ENCODE results near the gene CUX1.
"Not testable (repeated sequence)": the region's sequence is repeated elsewhere in the genome, so short reads cannot be mapped to it uniquely, and the experiment has no call there.

Gene CUX1

DNA sequence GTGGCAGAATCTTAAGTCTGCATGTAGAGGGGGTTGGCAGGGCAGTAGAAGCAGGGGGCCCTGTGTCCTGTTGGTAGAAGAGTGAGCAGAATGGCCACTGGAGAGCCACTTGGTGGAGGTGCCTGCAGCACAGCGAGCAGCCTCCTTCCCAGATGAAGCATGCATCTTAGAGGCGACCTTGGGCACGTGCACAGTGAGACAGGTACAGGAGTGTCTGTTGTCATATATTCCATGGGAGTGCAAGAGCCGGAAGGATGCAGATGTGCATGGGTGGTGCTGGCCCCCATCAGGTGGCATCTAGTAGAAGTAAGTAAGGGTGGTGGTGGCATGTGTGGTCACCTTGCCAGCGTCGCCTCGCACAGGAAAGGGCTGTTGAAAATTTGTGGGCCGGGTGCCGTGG is 53.9 kb downstream of the CUX1 start:
- H3K9me3 ChIP-seq (ENCODE audit: control insufficient read depth, insufficient read depth, low read length) = no peaks in the 10 kb centered on the region
- peaks cover 43% of the 10 kb centered on the region for H3K4me1 ChIP-seq (ENCODE audit: insufficient read depth, low read length)
- H3K36me3 ChIP-seq (ENCODE audit: insufficient read depth, low read length) = no peaks in the 10 kb centered on the region
- no peak overlapping the region for H3K9ac ChIP-seq (ENCODE audit: low read depth, low read length)

- peaks cover 49% of the 10 kb centered on the region for H3K4me1 ChIP-seq (ENCODE audit: insufficient read depth, low read length)
- H3K9me3 ChIP-seq (ENCODE audit: control insufficient read depth, insufficient read depth, low read length) = no peaks in the 10 kb centered on the region
- no peak overlapping the region for H3K9ac ChIP-seq (ENCODE audit: low read depth, low read length)
- H3K36me3 ChIP-seq (ENCODE audit: insufficient read depth, low read length) = no peaks in the 10 kb centered on the region
Measured at GRCh38 chr7:101874028-101874427, 56.6 kb downstream of the CUX1 start.

DNA sequence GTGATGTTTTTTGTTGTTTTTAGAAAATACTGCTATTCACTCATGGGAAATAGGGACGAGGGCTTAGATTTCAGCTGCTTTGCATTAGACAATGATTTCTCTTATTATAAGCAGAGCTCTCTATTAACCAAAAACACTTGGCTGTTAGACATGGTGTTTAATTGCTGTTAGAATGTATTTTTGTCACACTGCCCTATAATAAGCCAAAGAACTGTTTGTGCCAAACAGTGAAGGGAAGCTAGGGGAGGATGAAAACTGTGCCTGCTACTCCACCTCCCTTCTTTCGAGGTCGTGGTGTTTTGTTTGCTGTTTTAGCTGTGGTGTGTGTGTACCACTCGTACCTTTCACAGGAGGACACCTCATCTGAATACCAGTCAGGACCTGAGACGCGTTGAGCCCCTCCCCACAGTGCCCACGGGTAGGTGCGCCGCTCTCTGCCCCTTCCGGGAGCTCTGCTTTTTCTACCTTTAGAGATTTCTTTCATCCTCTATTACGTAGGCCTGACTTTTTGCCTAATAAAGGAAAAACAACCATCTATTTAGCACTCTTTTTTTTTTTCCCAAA is 57.9 kb downstream of the CUX1 start:
- Histone ChIP-seq H3K9me3 (ENCODE audit: control insufficient read depth, insufficient read depth, low read length) (no peaks in the 10 kb centered on the region), H3K4me1 (ENCODE audit: insufficient read depth, low read length) (peaks cover 42% of the 10 kb centered on the region), H3K36me3 (ENCODE audit: insufficient read depth, low read length) (no peaks in the 10 kb centered on the region), H3K9ac (ENCODE audit: low read depth, low read length) (no peak overlapping the region)

- no peaks in the 10 kb centered on the region for H3K36me3 ChIP-seq (ENCODE audit: insufficient read depth, low read length)
- no peaks in the 10 kb centered on the region for H3K9me3 ChIP-seq (ENCODE audit: control insufficient read depth, insufficient read depth, low read length)
- no peak overlapping the region for H3K9ac ChIP-seq (ENCODE audit: low read depth, low read length)
- peaks cover 48% of the 10 kb centered on the region for H3K4me1 ChIP-seq (ENCODE audit: insufficient read depth, low read length)
Measured at GRCh38 chr7:101877882-101878591, 60.6 kb downstream of the CUX1 start.

DNA sequence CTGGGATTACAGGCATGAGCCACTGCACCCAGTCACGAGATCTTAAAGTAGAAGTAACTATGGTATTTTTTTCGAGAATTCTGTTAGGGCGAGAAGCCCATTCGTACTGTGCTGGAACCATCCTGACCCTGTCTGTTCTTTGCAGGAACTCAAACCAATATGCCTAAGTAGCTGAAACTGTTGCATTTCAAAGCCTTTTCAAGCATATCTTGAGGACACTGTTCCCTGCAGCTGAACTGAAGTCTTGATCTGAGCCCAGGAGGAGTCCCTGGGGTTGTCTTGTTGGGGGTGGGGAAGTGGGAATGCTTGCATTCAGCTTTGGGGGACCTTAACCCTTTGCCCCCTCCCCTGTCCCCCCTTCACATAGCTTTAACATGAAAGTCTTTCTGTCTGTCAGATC is 61.5 kb downstream of the CUX1 start:
- Histone ChIP-seq H3K4me1 (ENCODE audit: insufficient read depth, low read length) (peaks cover 50% of the 10 kb centered on the region), H3K9ac (ENCODE audit: low read depth, low read length) (no peak overlapping the region), H3K9me3 (ENCODE audit: control insufficient read depth, insufficient read depth, low read length) (no peaks in the 10 kb centered on the region), H3K36me3 (ENCODE audit: insufficient read depth, low read length) (no peaks in the 10 kb centered on the region)

DNA sequence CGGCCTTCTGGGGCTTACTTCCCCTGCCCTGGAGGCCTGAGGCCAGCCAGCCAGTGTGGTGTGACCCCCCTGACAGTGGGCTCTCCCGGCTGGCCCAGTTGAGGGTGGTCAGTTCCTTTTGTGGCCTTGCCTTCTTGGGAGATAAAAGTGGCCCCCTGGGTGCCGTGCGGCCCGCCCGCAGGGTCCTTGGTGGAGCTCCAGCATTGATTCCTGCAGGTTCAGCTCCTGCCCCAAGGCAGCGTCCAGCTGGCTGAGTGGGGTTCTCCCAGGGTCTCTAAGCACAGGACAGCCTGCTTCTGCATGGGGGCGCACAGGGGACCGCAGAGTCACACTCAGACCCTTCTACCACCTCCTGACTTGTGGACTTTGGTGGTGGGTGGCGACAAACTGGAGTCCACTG is 62.1 kb downstream of the CUX1 start:
- Histone ChIP-seq H3K4me1 (ENCODE audit: insufficient read depth, low read length) (peaks cover 50% of the 10 kb centered on the region), H3K9ac (ENCODE audit: low read depth, low read length) (no peak overlapping the region), H3K9me3 (ENCODE audit: control insufficient read depth, insufficient read depth, low read length) (no peaks in the 10 kb centered on the region), H3K36me3 (ENCODE audit: insufficient read depth, low read length) (no peaks in the 10 kb centered on the region)

DNA sequence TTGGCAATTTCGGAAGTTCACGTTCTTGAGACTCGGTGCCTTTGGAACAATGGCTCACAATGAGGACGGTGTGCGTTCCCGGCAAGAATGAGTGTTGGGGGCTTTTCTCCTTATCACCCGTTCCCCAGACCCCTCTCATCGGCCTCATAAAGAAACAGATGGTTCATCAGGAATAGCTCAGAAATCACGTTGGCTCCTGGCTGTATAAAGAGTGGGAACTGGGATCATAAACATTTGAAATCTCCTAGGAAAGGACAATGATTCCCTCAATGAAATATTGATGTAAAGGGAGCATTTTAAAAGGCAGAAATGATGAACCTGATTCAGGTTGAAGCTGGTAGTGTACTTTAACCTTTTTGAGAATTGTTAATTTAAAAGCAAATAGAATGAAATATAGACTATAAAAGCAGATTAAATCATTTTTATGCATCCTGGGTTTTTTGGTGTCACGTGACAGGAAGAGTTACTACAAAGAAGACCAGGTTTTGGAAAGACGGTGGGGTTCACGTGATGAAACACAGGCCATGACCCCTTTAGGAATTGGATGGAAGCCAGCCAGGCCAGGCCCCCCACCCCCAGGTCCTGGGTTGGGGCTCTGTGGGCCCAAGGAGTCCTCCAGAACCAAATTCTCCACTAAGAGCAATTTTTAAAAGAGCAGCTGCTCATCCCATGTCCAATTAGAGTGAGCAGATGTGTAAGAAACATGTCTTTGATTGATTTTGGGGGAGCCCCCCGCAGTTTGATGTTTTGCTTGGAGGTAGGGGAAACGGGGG is 63.0 kb downstream of the CUX1 start:
- Histone ChIP-seq H3K4me1 (ENCODE audit: insufficient read depth, low read length) (peaks cover 41% of the 10 kb centered on the region), H3K9ac (ENCODE audit: low read depth, low read length) (no peak overlapping the region), H3K9me3 (ENCODE audit: control insufficient read depth, insufficient read depth, low read length) (no peaks in the 10 kb centered on the region), H3K36me3 (ENCODE audit: insufficient read depth, low read length) (no peaks in the 10 kb centered on the region)

DNA sequence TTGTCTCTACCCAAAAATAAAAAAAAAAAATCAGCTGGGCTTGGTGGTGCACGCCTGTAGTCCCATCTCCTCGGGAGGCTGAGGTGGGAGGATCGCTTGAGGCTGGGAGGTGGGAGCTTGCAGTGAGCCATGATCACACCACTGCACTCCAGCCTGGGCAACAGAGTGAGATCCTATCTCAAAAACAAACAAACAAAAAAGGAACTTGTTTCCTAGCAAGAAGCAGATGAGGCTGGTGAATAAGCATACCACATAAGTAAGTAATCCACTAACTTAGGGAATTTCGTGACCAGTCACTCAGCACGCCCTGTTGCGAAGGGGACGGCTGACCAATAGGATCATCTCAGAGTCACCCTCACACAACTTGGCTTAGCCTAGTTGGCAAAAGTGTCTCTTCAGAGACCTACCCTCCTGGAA is 64.6 kb downstream of the CUX1 start:
- H3K9ac ChIP-seq (ENCODE audit: low read depth, low read length) = no peak overlapping the region

DNA sequence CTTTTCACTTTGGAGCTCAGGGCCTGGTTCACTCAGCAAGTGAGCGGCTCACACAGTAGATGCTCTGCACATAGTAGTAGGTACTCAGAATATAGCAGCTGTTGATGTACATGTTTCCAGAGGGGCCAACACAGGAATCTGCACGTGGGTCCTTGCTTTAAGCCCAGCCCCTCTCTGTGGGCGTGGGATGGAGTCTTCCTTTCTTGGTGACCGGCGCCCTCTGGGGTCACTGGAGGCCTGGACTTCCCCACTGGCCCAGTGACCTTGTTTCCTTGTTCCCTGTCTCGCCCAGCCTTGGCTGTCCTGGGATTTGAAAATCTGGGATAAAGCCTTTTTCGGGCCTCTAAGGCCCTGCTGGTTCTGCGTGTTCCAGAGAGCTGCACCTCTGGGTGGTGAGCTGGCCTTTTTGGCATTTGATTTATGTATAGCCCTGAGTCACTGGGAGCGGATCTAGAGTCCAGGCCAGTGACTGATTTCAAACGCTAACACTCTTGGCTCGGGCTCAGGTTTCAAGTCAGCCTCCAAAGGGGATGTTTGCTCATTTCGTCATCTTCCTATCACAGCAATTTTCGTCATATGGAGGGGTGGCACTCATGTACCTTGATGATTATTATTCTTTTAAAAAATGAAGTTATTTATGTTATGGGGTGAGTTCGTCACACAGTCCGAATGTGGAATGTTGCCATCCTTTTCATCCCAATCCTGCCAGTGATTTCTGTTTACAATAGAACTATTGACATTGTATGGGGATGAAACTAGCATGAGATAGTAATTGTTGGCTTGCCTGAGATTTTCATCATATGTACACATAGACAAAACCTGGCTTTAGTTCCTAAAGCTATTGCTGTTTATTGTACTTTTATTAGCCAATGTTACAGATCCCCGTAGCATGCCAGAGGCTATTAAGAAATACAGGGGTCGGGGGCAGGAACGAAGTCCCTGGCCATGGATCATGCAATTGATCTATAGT is 65.5 kb downstream of the CUX1 start:
- H3K9ac ChIP-seq (ENCODE audit: low read depth, low read length) = no peak overlapping the region
- no peaks in the 10 kb centered on the region for H3K36me3 ChIP-seq (ENCODE audit: insufficient read depth, low read length)
- peaks cover 30% of the 10 kb centered on the region for H3K4me1 ChIP-seq (ENCODE audit: insufficient read depth, low read length)
- H3K9me3 ChIP-seq (ENCODE audit: control insufficient read depth, insufficient read depth, low read length) = no peaks in the 10 kb centered on the region

More for the DNA sequence above, 64.6 kb downstream of the CUX1 start:
- no peaks in the 10 kb centered on the region for H3K36me3 ChIP-seq (ENCODE audit: insufficient read depth, low read length)
- peaks cover 36% of the 10 kb centered on the region for H3K4me1 ChIP-seq (ENCODE audit: insufficient read depth, low read length)
- H3K9me3 ChIP-seq (ENCODE audit: control insufficient read depth, insufficient read depth, low read length) = no peaks in the 10 kb centered on the region

DNA sequence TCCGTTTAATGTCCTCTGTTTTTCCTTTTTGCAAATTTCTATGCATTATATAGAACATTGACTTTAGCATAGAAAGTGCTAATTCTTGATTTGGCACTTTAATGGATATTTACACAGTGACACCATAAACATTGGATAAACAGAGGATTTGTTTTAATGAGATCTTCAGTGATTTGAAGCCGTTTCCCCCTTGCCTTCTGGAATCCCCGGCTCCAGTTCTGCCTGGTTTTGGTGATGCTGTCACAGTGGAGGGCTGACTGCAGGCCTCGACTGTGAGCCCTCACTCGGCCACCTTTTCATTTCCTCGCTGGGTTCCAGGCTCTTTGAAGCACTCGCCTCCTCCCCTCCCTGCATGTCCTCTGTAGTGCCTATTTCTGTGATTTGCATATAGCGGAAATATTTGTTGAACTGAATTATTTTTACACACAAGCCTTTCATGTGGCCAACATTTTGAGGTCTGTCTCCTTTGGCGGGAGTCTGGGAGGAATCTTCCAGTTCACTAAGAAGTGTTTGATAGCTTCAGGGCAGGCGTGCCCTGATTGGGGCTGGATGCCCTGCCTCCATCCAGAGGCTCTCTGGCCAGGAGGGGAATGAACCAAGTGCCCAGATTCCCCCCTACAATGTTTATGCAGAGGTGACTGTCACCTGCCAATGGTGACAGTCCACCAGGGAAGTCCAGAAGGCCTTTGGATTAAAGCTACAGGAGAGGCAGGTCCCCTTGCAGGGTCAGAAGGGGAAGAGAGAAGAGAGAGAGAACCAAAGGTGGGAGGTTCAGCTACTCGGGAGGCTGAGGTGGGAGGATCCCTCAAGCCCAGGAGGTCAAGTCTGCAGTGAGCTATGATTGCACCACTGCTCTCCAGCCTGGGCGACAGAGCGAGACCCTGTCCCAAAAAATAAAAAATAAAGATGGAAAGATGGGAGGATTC is 67.5 kb downstream of the CUX1 start:
- no peak overlapping the region for H3K9ac ChIP-seq (ENCODE audit: low read depth, low read length)
- H3K9me3 ChIP-seq (ENCODE audit: control insufficient read depth, insufficient read depth, low read length) = no peaks in the 10 kb centered on the region
- H3K4me1 ChIP-seq (ENCODE audit: insufficient read depth, low read length) = peaks cover 21% of the 10 kb centered on the region
- H3K36me3 ChIP-seq (ENCODE audit: insufficient read depth, low read length) = no peaks in the 10 kb centered on the region

GRCh38 chr7:101885597-101885955 is 68.2 kb downstream of the CUX1 start:
- H3K9me3 ChIP-seq (ENCODE audit: control insufficient read depth, insufficient read depth, low read length) = no peaks in the 10 kb centered on the region
- peaks cover 18% of the 10 kb centered on the region for H3K4me1 ChIP-seq (ENCODE audit: insufficient read depth, low read length)
- no peaks in the 10 kb centered on the region for H3K36me3 ChIP-seq (ENCODE audit: insufficient read depth, low read length)
- H3K9ac ChIP-seq (ENCODE audit: low read depth, low read length) = no peak overlapping the region

GRCh38 chr7:101887352-101887751 is 69.9 kb downstream of the CUX1 start:
- H3K9me3 ChIP-seq (ENCODE audit: control insufficient read depth, insufficient read depth, low read length); H3K36me3 ChIP-seq (ENCODE audit: insufficient read depth, low read length); H3K9ac ChIP-seq (ENCODE audit: low read depth, low read length): not testable (repeated sequence)
- peaks cover 18% of the 10 kb centered on the region for H3K4me1 ChIP-seq (ENCODE audit: insufficient read depth, low read length)

GRCh38 chr7:101888564-101888963 is 71.1 kb downstream of the CUX1 start:
- H3K4me1 ChIP-seq (ENCODE audit: insufficient read depth, low read length); H3K9me3 ChIP-seq (ENCODE audit: control insufficient read depth, insufficient read depth, low read length); H3K36me3 ChIP-seq (ENCODE audit: insufficient read depth, low read length); H3K9ac ChIP-seq (ENCODE audit: low read depth, low read length): not testable (repeated sequence)
